ENCODE results near the gene TMEM163. TPM values are rescaled to one million over a fixed set of nuclear protein-coding genes. Genes with fewer than 3 reads are reported as not detected.

The TMEM163 gene
- total RNA-seq, 1 experiment from 2014 or later = 10.7 TPM

GRCh38 chr2:134438371-134438770 lies 280.4 kb downstream of the TMEM163 start:
- no peak for DNase-seq (ENCODE audit: low read depth)

GRCh38 chr2:134436706-134437105 lies 282.1 kb downstream of the TMEM163 start:
- no peak for DNase-seq (ENCODE audit: low read depth)

- no peak for DNase-seq (ENCODE audit: low read depth)
Observed at GRCh38 chr2:134435936-134436335, 282.9 kb downstream of the TMEM163 start.

- no peak for DNase-seq (ENCODE audit: low read depth)
Observed at GRCh38 chr2:134435505-134435904, 283.3 kb downstream of the TMEM163 start.

DNA sequence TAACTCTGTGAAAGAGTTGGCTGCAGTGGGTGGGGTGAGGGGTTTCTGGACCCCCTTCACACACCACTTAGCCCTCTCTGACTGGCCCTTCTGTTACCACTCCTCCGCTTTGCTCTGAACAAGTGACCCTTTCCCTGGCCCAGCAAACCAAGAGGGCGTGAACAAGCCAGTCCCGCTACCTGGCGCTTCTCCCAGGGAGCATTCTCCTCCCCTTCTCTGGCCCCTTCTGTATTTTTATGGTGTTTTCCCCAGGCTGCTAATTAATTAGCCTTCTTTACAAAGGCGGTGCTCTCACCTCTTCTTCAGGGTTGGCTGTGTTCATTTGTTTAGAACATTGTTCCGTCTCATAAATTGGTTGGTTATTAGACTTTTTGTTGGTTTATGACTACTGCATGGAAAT lies 284.8 kb downstream of the TMEM163 start:
- no peak for DNase-seq (ENCODE audit: low read depth)

GRCh38 chr2:134433469-134433868 lies 285.3 kb downstream of the TMEM163 start:
- no peak for DNase-seq (ENCODE audit: low read depth)

DNA sequence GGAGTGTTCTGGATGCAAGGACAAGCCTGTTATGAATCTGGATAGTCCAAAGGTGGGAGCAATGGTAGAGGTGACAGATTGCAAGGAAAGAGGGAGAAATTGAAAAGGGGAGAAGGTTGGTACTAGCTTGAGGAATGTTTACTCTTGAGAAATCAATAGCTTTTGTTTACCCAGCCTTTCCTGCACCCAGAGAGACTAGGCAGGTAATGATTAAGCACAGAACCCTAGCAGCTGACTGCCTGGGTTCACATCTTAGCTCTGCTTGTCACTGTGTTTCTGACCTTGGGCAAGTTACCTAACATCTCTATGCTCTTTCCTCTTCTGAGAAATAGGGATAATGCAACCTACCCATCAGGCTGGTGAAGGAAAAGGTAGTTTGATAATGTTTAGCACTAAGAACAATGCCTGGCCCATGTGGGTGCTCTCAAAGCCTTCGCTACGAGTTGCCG lies 286.3 kb downstream of the TMEM163 start:
- DNase-seq (ENCODE audit: low read depth) = no peak

- DNase-seq (ENCODE audit: low read depth) = peak; percentile 54
Observed at GRCh38 chr2:134431838-134432434, 286.9 kb downstream of the TMEM163 start.

DNA sequence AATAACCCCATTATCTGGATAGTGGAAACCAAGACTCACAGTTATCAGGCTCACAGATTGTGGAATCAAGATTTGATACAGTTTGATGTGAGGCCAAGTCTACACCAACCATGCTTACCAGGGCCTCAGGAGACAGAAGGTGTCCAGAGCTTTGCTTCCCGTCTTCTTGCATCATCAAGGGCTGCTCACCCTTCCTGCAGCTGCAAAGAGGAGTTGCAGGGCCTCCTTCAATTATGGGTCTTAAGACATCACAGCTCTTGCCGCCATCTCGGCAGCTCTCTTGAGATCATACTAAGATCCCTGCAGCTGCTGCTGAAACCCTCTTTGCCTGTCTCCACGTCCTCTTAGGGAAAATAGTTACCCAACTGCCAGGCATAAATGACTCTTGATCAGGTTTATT lies 288.9 kb downstream of the TMEM163 start:
- DNase-seq (ENCODE audit: low read depth) = no peak

GRCh38 chr2:134426721-134427120 lies 292.1 kb downstream of the TMEM163 start:
- no peak for DNase-seq (ENCODE audit: low read depth)

- peak; percentile 67 for DNase-seq (ENCODE audit: low read depth)
Observed at GRCh38 chr2:134425724-134426496, 292.9 kb downstream of the TMEM163 start.

- DNase-seq (ENCODE audit: low read depth) = peak; percentile 61
Observed at GRCh38 chr2:134421556-134422328, 297.1 kb downstream of the TMEM163 start.

- DNase-seq (ENCODE audit: low read depth) = no peak
Observed at GRCh38 chr2:134420920-134421319, 297.9 kb downstream of the TMEM163 start.

DNA sequence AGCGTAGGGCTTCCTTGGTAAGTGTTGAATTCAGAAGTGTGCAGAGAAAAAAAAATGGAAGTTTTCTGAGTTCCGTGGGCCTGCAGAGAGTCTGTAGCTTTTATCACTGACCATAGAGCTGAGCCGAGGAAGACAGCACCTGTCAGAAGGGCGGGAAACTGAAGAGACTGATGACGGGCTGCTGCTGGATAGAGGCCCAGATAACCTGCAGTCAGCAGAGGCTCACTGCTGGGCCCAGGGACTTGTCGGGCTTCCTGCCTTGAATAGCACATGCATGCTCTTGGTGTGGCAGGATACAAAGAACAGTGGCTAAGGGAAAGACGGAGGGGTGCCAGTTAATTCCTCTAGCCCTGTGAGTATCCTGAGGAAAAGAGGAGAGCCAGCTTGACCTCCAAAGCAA lies 298.5 kb downstream of the TMEM163 start:
- no peak for DNase-seq (ENCODE audit: low read depth)

DNA sequence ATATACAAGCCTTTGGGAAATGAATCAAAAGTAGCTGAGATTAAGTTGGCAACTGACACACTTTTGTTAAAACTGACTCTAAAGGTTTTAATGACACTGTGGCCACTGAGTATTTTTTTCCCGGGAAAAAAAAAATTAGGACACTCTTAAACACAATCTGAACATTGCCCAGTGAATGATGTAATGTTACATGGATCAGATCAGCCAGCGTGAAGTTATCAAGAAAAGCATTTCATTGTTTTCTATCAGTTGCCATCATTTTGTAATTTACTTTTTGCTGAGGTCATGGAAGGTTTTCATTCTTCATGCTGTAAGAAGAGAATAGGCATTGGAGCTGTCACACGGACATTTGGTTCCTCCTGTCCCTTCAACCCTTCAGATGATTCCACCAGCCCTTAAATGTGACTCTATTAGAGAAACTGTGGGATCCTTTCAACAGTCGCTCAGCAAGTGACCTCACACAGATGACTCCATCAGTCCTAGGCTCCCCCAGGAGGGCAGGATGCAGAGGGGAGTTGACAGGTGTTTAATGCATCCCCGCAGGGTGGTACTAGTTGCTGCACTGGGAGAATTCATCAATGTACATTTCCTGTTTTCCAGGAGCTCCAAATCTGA lies 300.7 kb downstream of the TMEM163 start:
- no peak for DNase-seq (ENCODE audit: low read depth)

GRCh38 chr2:134416637-134417036 lies 302.2 kb downstream of the TMEM163 start:
- peak; percentile 30 for DNase-seq (ENCODE audit: low read depth)

DNA sequence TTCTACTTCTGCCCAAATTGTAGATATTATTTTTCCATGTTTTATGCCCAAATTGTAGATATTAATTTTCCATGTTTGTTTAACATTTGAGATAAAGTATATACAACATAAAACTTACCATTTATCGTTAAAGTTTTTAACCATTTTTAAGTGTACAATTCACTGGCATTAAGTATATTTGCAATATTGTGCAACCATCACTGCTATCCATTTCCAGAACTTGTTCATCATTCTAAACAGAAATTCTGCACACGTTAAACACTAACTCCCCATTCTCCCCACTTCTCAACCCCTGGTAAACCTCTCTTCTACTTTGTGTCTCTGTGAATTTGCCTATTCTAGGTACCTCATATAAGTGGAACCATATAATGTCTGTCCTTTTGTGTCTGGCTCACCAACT lies 302.8 kb downstream of the TMEM163 start:
- no peak for DNase-seq (ENCODE audit: low read depth)

- DNase-seq (ENCODE audit: low read depth) = no peak
Observed at GRCh38 chr2:134413912-134414311, 304.9 kb downstream of the TMEM163 start.

GRCh38 chr2:134413430-134413829 lies 305.4 kb downstream of the TMEM163 start:
- DNase-seq (ENCODE audit: low read depth) = no peak

DNA sequence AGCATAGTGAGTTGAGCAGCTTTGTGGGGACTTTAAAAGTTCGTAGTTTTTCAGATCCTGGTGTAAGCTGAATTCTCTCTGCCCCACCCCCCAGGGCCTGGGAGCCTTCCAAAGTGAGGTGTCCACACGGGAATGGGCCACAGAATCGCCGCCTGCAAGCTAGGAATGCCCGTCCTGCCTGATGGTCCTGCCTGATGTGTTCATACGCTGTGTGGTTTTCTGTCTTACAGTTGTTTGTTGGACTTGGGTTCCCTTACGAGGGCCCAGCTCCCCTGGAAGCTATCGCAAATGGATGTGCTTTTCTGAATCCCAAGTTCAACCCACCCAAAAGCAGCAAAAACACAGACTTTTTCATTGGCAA lies 306.2 kb downstream of the TMEM163 start:
- no peak for DNase-seq (ENCODE audit: low read depth)

DNA sequence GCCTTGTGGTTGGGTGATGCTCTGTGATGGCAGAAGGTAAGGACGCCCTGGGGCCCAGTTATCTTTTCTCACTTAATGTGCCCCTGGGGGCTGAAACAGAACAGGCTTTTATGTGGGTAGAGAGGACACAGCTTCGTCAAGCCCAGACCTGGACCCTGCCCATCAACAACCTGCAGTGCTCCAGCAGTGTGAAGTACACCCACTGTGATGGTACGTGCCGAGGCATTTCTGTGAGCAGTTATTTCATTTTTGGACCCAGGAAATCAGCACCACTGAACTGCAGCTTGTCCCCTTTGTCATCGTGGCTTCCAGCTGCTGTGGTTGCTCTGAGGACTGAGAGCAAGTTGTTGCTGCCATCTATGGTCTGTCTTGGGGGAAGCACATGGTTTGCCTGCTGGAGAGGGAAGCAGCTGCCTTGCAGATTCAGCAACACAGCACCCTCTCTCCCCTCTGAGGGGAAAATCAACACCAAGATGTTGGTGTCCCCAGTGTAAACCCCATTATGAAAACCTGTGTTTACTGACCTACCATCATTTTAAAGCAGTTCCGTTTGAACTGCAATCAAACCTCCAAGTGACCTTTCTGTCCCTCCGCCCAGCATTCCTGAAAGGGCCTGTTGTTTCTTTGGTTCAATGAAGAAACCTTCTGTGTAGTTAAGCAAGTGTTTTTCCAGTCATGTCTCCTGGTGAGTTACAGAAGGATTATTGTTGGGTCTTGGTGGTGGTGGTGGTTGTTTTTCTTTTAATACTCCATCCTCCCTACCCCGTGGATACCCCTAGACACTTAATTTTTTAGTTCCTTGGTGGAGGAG lies 306.8 kb downstream of the TMEM163 start:
- peak; percentile 83 for DNase-seq (ENCODE audit: low read depth)
